ENCODE results near the gene ITM2C. TPM values are rescaled to one million over a fixed set of nuclear protein-coding genes. Genes with fewer than 3 reads are reported as not detected.

Gene ITM2C
- total and polyA plus RNA-seq, 2 of the 8 experiments (the other 6 are each of a cell fraction or from before 2014, with no cell fraction given), result 362 to 742 TPM

DNA sequence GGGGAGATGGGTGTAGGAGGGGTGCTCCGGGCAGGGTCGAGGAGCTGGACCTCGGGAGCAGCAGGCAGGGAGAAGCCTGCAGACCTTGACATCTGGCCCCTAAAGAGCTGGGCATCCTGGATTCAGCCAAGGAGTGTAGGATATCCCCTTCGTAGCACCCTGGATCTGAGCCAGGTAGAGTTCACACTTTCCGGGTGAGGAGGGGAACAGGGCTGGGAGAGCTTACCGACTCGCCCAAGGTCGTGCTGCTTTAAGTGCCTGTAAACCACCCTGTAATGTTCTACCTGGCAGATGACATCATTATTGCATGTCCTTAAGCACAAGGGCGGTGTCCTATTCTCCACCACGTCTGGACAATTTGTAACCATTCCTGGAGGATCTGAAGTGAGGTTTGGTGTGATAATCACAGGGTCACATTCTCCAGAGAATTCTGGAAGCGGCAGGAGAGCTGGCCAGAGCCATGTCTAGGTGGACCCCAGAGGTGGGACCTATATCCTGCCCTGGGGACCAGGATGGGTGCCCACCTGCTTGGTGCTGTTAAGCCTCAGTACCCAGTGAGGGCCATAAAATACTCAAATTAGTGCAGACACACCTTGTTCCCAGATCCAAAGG is 14.6 kb downstream of the ITM2C start (continued):
- TF ChIP-seq SP4 (IDR thresholded peaks at IDR 0.05; ENCODE audit: low read length), result no peak
